Measurements from ENCODE around the gene PDGFRB.
"Not testable (repeated sequence)": the region's sequence is repeated elsewhere in the genome, so short reads cannot be mapped to it uniquely, and the experiment has no call there.

Gene PDGFRB

DNA sequence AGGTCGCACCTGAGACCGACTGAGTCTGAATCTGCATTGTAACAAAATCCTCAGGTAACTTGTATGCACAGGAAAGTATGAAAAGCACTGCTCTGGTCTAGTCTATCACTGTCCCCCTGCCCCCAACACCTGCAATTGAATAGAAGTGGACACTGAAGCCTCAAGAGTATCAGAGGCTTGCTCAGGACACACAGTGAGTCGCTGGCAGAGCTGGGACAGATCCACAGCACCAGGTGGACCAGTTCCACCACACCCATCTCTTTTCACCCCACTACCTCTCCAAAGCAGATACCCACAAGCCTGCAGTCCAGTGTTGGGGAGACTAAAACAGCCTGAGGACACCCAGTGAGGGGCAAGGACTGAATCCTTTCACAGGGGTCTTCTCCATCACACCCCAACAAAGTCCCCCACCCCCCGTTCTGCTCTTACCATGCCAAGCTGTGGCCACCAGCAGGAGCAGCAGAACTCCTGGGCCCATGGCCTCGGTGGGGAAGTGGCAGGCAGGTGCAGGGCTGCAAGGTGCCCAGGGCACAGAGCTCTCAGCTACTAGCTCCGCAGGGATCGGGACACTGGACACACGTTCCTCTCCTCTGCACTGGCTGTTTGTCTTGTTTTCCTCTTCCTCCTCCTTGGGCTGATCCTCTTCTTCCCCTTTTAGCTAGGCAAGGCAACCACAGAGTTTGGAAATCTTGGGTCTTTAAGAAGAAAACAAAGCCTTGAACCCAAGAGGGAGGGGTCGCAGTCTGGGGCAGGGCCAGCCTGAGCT lies 69.5 kb downstream of the PDGFRB start, which contains the start of gene CSF1R:
CSF1R (minus strand) TSS at position 605 of the 766 bp plus-strand sequence; CDS start at position 478, 127 bp downstream.
- no peak for TF ChIP-seq CTCF (IDR thresholded peaks at IDR 0.05; ENCODE audit: insufficient read depth, low read depth, low read length, missing control alignments)
- DNase-seq (ENCODE audit: low read depth) = no peak
- H3K4me3 ChIP-seq (ENCODE audit: low read length) = no peak within 1 kb of the TSS

DNA sequence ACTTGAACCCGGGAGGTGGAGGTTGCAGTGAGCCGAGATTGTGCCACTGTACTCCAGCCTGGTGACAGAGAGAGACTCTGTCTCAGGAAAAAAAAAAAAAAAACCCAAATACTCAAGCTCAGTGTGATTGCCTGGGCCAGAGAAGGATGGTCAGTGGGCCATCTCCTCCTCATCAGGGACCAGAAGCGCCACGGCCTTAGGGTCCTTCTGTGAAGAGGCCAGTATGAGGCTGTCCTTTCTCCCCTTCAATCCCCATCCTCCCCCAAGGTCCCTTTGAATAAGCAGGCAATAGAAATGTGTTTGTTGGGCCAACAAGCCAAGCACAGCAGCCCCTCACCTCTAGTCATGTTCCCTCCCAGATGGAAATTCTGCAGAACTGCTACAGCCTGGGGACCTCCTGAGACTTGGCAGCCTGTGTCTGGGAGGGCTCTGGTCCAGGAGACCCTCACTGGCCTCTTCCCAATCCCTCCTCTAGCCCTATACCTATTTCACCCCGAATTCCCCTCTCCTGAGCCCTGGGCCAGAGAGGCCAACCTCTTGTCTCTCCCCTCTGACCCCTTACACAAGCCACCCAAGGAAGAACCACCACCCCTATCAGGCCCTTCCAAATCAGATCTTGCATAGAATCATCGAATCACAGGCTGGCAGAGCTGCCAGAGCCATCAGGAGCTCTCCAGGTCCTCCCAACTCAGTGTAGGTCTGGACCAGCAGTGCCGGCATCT lies 70.3 kb downstream of the PDGFRB start:
- DNase-seq (ENCODE audit: low read depth) = no peak
- no peak for TF ChIP-seq CTCF (IDR thresholded peaks at IDR 0.05; ENCODE audit: insufficient read depth, low read depth, low read length, missing control alignments)
- H3K4me3 ChIP-seq (ENCODE audit: low read length) = no peak overlapping the region

DNA sequence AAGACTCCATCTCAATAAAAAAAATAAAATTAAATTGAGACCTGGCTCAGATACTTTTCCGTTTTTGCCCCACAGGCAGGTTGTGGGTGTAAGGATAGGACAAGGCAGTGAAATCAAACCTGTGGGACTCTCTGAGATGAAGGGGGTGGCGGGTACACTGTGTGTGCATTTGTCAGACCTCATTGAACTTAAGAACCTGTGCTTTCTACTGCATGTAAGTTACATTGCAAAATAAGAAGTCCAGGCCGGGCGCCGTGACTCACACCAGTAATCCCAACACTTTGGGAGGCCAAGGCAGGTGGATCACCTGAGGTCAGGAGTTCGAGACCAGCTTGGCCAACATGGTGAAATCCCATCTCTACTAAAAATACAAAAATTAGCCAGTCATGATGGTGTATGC lies 70.9 kb downstream of the PDGFRB start:
- H3K4me3 ChIP-seq (ENCODE audit: low read length); DNase-seq (ENCODE audit: low read depth): not testable (repeated sequence)

DNA sequence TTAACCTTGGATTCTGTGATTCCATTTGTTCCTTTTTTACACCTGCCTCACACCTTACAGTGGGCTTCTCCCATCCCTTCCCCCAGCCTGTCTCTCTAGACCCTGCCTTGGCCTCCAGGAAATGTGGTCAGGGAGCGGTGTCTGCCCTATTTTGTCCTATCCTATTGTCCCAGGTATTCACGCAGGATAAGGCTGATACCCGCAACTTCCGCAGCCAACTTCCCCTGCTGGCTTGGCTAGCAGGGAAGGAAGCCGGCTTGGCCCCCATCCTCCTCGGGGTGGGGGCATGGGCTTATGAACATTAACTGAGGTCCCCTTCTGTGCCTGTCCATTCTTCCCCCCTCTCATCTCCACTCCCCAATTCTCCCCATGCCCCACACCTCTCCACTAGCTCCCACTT lies 72.8 kb downstream of the PDGFRB start:
- no peak for DNase-seq (ENCODE audit: low read depth)
- TF ChIP-seq CTCF (IDR thresholded peaks at IDR 0.05; ENCODE audit: insufficient read depth, low read depth, low read length, missing control alignments) = no peak
- H3K4me3 ChIP-seq (ENCODE audit: low read length) = no peak overlapping the region

DNA sequence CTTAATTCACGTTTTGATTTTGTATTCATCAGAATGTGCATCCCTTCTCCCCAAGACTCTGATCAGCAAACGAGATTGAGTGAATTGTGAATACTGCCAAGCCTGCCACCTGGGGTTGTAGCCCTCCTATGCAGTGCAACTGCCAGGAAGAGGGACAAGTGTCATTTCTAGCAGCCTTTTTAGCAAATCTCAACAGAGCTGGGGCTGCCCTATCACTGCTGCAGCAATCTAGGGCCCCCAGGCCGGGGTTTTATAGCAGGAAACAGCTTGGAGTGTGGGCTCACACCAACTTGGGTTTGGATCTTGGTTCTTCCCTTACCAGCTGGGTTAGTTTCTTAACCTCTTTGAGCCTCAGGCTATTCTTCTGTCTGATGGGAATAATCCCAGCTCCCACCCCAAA lies 73.3 kb downstream of the PDGFRB start:
- no peak overlapping the region for H3K4me3 ChIP-seq (ENCODE audit: low read length)

DNA sequence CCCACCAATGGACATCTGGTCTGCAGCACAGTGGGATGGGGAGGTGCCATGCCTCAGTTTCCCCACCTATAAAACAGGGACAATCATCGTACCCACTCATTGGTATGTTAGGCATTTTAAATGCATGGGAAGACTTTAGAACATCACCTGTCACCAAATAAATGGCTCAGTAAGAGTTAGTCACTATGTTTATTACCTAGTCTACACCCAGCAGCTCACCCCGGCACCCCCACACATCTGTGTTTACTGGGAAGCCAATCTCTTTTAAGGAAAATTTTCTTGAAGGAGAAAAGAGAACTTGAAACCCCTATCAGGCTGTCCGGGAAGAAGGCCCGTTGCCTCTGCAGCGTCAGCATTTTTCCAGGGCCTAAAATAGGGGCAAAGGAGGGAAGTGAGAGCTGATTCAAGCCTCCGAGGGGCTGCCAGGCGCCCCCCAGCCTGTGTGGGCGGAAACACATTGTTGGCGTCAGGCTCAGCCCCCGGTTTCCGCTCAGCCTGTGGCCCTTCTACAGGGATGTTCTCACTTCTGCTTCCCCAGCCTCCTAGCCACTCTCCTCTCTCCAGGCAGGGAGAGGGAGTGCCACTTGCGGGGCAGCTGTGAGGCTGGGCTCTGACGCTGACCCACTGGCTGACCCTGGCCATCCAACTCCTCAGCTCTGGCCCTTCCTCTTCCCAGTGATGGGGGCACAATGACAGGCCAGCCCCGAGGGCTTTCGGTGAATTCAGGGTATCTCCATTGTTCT lies 73.9 kb downstream of the PDGFRB start:
- no peak for TF ChIP-seq CTCF (IDR thresholded peaks at IDR 0.05; ENCODE audit: insufficient read depth, low read depth, low read length, missing control alignments)
- no peak overlapping the region for H3K4me3 ChIP-seq (ENCODE audit: low read length)
- DNase-seq (ENCODE audit: low read depth) = no peak

More for the DNA sequence above, 73.3 kb downstream of the PDGFRB start:
- TF ChIP-seq CTCF (IDR thresholded peaks at IDR 0.05; ENCODE audit: insufficient read depth, low read depth, low read length, missing control alignments) = no peak
- DNase-seq (ENCODE audit: low read depth) = no peak
